Amniotic epithelial cell (primary cell): ENCODE results near the gene SLC6A9.

Source experiments
- DNase-seq: peaks from one replicate; pipeline ENCODE4 v3.0.0-alpha.2; 2010; ENCODE audit warnings: low read depth

SLC6A9 gene

DNA sequence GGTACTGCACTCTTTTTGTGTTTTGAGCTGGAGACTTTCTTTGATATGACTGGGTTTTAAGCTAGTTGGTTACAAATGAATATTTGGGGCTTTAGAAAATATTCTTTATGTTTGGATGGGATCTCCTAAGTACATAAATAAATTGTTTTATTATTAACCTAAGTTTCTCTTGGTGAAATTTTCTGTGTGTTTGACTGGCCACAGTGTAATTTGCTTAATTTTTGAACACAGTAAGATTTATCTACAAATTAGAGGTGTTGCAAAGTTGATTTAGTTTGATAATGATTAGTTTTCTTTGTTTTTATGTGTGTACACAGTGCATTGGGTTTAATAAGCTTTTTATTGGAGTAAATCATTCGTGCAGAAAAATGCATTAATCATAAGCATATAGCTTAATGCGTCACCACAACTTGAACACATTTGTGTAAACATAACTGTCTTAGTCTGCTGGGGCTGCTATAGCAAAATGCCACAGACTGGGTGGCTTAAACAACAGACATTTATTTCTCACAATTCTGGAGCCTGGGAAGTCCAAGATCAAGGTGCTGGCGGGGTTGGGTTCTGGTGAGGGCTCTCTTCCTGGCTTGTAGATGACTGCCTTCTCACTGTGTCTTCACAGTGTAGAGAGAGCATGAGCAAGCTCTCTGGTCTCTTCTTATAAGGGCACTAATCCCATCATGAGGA is 17.4 kb upstream of the SLC6A9 start:
- DNase-seq: peak; percentile 70

DNA sequence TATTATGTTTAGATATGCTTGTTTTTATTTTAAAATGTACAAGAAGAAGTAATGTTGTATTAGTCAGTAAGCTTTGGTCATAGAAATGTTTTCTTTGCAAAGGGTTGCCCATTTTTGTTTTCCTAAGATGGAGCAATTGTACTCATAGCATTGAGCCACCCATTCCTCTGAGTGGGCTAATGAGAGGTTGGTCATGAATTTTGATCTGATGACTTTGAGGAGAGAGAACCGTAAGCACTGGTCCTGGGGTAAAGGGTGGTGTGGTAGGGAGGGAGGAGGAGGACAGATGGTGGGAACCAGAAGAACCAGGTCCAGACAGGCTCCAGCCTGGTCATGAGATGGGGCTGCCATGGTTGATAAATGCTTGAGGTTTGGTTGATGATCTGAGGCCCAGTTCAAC is 15.9 kb upstream of the SLC6A9 start:
- no peak for DNase-seq

DNA sequence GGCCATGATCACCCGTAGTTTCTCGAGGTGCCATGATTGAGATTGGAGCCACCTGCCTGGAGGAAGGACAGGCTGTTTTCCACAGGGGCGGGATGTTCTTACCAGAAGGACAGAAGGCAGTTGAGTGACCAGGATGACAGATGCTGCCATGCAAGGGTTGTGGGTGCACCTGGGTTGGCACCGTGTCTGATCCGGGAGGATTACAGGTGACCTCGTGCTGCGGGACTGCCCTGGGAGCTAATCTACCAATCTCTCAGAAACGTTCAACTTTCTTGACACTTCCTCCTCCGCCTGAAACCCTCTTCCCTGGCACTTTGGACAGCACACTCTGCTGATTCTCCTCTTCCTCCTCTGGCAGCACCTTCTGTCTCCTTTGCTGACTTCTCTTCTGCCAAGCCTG is 13.8 kb upstream of the SLC6A9 start:
- DNase-seq: no peak

DNA sequence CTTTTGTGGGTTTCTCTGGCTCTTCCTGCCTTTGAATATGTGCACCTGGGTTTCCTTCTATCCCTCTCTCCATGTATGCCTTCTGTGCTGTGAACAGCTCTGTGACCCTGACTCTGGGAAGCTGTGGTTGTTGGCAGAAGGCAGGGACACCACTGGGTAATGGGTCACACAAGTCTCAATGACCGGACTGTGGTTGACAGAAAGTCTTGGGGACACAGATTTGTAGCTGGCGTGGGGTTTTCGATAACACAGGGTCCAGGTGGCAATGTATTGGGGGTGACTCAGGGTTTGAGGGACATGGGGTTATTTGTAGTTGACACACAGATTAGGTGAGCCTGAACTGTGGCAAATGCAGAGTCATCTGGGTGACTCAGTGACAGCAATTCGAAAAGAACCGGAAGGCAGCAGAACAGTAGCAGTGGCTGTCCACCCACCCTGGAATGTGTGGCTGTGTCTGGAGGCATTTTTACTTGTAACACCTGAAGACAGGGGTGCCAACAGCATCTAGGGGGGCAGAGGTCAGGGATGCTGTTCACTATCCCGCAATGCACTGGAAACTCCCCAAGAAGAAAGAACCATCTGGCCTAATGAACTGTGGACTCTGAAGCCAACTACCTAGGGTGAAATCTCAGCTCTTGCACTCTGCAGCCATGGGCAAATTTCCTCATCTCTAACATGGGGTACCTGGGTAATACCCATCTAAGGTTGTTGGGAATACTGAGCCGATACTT is 13.0 kb upstream of the SLC6A9 start:
- no peak for DNase-seq

DNA sequence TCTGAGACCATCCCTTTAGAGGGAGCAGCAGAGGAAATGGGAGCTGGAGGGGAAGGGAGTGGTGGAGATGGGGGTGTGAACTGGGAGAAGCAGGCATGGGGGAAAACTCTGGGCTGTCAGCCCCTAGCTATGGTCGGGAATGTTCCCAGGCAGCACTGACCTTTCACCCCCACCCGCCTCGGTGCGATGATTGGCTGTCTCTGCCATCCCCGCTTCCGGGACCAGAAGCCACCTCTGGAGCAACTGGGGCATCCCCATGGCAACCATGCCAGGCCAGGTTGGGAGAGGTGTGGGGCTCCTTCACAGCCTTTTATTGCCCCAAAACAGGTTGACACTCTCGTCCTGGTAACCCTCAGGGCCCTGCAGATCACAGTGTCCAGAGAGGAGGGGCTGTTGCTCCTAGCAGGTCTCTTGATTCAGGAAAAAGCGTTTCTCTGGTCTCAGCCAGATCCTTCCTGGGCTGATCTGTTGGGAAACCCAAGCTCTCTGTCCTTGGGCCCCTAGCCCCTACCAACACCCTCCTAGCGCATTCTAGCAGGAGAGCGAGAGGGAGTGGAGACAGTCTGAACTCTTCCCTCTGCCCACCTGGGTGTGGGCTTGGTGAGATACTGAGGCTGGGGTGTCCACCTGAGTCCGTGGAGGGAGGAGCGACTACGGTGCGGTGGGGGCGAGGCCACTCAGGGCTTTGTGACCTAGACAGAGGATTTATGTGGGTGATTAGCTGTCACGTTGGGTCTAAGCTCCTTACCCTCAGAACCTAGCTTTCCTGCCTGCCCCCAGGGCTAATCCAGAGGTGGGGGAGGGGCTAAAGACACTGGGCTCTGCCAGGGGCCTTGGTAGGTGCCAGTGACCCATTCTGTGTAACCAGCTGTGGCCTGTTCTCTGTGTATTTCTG is 12.2 kb upstream of the SLC6A9 start:
- DNase-seq: no peak

DNA sequence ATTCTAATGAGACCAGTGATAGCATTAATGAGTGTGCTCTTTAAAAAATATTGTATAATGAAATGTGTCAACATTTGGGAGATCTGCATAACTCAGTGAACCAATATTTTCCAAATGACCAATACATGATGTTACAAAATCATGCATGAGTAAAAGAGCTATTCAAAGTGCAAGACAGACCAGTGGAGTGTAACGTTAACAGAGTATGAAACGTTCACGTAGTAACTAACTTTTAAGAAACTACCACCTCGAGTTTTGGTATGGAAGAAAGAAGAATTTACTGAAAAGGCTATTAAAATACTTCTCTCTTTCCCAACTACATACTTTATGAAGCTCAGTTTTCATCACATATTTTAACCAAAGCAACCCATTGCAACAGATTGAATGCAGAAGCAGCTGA is 9.6 kb upstream of the SLC6A9 start:
- peak; percentile 36 for DNase-seq

DNA sequence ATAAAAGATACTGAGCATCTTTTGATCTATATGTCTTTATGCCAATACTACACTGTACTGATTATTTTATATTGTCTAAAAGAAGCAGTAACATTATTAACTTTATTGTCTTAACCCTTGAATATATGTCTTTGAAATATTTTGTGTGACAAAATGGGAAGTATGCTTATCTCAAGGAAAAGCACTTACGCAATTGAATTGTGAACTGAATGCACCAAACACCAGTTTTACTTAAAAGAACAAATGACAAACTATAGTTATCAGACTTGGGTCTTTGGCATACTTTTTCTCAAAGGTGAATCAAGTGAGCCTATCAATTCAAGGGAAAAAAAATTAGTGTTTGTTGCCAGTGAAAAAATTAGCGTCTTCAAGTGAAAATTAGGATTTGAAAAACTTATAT is 9.2 kb upstream of the SLC6A9 start:
- no peak for DNase-seq

DNA sequence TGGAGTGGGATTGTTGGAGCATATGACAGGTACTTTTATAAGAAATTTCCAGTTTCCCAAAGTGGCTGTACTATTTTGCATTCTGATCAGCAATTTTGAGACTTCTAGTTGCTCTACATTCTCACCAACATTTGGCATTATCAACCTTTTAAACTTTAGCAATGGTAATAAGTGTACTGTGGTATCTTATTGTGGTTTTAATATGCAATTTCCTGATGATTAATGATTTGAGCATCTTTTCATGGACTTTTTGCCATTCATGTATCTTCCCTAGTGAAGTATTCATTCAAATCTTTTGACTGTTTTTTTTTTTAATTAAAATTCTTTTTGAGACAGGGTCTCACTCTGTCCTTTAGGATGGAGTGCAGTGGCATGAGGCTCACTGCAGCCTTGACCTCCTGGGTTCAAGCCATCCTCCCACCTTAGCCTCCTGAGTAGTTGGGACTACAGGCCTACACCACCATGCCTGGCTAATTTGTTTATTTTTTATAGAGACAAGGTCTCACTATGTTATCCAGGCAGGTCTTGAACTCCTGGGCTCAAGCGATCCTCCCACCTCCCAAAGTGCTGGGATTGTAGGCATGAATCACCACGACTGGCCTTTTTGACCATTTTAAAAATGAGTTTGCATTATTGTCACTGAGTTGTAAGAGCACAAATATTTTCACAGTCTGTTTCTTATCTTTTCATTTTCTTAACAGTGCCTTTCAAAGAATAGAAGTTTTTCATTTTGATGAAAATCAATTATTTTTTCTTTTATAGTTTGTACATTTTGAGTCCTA is 7.8 kb upstream of the SLC6A9 start:
- DNase-seq: peak; percentile 59

DNA sequence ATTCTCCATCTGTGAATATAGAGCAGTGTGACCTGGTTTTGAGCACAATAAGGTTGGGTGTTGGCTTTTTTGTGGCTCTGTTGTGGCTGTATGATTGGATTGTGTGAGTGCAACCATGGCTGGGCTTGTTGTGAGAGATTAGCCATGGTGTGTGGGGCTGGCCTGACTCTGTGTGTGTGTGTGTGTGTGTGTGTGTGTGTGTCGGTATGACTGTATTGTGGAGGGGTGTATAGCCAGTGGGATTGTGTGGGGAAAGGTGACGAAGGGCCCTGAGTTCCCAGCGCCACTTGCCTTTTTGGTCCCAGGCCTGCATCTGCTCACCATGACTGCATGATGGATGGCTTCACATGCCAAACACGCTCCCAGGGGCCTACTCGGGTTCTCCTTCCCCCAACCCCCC is 5.9 kb upstream of the SLC6A9 start:
- DNase-seq: no peak

DNA sequence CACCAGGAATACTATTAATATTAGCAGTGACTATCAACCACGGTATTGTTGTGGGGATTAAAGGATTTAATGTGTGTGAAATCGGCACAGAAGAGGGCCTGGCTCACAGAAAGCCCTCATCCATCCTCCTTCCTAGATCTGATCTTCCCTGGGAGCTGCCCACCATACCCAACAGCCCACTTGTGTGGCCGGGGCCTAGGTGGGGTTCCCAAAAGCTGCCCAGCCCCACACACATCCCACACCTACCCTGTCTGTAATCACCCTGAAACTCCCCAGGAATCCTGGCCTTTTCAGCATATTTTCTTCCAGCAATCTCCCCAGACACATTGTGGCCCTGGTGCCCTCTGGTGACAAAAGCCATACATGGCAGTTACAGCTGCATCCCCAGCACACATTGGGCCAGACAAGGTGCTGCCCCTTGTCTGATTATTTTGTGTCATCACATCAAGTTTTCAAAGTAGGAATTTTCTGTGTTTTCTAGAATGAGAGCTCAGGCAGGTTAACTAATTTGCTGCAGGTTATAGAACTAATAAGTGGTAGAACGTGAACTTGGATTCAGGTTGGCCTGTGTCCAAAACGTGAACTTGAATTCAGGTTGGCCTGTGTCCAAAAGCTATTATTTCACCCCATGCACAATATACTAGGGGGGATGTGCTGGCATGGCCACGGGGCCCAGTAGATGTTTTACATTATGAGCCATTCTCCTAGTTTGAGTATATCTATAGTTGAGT is 5.3 kb upstream of the SLC6A9 start:
- peak; percentile 36 for DNase-seq

DNA sequence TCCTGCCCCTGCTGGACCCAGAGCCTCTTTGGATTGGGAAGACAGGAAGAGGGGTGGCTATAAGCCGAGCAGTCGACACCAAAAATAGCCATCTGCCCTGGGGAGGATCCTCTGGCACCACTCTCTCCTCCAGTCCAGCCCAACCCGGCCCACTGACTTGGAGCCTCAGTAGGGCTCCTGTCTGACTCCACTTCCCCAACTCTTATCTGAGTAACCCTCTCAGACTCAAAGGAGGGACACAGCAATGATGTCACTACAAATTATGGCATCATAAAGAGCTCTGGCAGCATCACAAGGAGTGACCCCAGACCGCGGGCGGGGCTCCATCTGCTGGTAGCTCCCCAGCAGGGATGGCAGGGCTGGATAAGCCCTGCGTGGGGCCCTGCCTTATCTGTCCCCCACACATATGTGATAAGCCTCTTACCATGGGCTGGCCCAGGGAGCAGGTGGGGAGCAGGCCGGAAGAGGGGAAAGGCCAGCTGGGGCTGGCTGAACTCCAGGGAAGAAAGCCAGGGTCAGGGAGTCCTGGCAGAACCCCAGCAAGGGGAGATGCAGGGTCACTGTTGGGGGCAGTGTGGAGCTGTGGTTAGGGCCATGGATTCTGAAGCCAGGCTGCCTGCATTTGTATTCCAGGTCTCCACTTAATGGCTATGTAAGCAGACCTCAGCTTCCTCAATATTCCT is 4.6 kb upstream of the SLC6A9 start:
- no peak for DNase-seq

DNA sequence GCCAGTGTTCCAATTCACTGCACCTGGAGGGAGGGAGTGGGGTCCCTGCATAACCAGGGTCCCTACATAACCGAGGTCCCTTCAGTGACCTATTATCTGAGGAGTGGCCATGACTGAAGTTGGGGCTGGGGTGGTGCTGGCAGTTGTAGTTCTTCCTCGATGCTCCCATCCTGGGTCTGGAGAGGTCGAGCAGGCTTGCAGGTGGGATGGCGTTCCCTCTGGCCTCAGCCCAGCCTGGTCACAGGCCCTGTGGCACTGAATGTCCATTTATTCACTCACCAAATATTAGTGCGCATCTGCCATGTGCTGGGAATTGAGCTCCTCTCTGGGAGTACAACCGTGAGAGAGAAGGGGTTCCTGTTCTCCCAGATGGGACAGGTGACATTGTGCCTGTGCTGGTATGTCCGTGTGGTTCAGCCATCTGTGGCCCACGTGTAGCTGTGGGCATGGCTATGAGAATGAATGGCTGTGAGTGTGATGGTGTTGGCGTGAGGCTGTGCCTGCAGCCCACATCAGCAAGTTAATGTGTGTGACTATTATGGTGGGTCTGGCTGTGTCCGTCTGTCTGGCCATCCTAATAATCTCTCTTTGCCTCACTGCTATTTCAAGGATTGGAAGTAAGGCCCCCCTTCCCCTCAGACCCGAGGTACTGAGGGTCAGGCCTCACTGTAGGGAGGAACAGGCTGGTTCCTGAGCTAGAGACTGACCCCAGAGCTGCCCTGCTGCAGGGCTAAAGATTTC is 3.9 kb upstream of the SLC6A9 start:
- DNase-seq: no peak

DNA sequence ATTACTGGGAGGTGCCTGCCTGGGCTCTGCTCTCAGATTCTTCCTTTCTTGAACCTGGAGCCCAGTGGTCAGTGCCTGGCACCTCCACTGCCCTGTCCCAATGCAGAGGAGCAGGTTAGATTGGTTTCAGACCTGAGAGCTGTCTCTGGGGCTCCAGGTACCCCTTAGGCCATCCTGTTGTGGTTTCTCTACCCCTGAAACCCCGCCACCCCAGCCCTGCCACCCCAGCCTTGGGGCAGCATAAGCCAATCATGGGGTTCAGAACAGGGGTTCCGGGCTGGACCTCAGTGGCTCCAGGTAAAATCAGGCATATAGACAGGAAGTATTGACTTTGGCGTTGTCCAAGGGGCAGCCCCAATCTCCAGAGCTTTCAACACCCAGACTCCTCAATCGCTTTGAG is 3.2 kb upstream of the SLC6A9 start:
- DNase-seq: no peak

DNA sequence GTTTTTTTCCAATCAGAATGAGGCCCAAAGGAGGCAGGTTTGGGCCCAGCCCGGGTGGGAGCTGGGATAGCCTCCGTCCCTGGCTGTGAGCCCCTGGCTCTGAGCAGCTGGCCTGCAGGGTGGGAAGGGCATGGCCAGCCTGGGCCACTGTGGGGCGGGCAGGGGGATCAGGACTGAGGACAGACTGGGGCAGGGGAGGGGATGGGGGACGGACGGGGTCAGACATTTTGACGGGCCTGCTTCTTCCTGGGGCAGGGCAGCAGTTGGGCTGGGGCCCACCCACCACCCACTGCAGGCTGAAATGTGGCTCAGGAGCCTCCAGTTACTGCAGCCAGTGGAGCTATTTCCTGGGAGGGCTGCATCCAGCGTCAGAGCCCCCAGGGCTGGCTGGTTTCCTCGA is 2.5 kb upstream of the SLC6A9 start:
- no peak for DNase-seq

DNA sequence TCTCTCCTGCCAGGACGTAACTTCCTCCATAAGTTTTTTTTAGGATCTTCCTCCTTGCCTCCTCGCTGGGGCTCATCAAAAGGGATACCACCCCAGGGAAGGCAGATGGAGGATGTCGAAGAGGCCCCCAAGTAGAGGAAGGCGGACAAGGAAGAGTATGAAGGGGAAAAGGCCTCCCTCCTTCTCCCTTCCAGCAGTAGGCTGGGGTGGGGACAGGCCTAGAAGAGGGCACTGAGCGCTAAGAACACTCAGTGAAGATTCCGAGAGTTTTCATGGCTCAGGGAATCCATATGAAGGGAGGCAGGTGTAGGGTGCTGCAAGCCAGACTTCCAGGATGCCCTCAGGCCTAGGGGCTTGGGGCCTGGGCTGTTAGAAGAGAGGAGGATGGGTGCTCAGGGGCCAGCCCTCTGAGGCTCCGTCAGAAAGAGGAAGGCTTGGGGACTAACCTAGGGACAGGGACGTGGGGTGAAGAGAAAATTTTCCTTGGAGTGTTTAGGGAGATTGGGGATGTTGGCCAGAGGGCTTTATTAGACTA is 1.8 kb upstream of the SLC6A9 start:
- DNase-seq: no peak

DNA sequence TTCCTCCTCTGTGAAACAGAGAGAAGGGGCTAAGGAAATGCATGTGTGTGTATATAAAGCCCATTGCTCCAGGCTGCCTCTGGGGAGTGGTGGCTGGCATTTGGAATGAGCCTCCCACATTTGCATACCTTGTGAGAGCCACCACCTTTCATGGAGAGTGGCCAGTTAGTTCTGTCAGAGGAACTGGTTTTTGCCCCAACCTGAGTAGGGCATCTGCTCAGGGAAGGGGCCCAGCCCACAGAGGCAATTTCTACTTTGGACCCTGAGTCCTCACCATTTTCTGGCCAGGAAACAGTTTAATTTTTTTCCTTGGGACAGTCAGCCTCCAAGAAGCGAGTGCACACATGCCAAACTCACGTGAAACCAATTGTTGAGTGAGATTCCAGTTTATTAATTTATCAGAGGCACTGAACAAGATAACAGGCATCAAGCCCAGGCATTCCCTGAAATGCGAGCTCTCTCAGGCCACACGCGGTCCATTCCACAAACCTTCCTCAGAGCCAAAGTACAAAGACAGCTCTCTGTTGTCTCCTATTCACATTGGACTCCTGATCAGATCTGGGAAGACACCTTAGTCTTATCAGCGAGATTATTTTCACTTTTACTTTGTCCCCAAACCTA is 1.0 kb upstream of the SLC6A9 start:
- no peak for DNase-seq

DNA sequence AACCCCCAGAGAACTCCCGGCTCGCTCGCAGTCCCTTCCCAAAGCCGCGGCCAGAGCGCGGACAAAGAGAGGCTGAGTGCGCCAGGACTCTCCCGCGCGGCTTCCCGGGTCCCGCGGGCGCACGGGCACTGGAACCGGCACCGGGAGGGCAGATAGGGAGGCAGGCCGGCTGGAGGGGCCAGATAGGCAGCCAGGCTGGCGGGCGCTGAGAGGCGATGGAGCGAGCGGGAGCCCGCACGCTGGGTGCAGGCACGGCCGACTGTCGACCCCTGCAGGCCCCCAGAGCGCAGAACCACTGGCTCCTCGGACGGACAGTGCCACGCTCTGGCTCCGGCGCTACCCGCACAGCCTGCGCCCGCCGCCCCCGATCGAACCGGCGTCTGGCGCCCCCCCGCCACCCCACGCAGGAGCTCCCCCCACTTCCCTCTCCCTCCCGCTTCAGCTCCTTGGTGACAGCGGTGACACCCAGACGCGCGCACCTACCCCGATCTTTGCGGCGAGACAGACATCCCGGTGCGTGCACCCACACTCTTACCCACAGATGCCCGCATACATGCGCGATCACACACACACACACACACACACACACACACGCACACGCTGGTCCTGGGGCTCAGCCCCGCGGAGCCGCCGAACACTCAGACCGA is 534 bp downstream of the SLC6A9 start:
- peak; percentile 26 for DNase-seq

DNA sequence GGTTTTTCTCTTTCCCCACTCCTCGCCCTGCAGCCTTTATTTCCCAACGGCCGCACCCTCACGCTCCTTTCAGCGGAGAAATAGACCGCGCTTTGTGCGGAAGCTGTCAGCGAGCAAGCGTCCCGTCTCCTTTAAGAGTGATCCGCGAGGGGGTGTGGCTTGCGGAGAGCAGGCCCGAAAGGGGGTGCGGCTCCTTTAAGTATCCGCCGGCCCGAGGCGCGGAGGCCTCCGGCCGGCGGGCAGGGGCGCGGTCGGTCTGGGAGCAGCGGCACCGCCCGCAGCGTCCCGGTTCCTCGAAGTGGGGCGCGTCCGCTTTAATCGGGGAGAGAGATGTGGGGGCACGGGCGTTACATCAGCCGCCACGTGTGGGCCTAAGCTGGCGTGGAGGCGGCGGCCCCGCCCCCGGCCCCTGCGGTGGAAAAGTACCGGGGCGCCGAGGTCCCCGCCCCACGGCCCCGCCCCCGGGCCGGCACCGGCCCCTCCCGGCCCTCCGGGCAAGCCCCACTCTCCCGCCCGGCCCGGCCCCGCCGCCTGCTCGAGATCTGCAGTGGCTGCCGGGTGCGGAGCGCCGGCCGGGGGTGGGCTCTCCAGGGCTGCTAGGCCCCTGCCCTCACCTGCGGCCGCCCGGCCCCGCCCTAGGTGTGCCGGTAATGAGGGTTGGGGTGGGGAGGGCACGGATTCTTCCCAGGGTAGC is 1.2 kb downstream of the SLC6A9 start:
- peak; percentile 87 for DNase-seq
